ENCODE results near the gene ZNF248.

The ZNF248 gene

GRCh38 chr10:37794305-37794976, 63.0 kb downstream of the ZNF248 start:
- no peak for DNase-seq (ENCODE audit: low spot score)
- no peak overlapping the region for H3K4me3 ChIP-seq
- no peak overlapping the region for H3K27ac ChIP-seq
- no peak for TF ChIP-seq CTCF (IDR thresholded peaks at IDR 0.05)

- no peak overlapping the region for H3K27ac ChIP-seq
- H3K4me3 ChIP-seq, result no peak overlapping the region
- no peak for TF ChIP-seq CTCF (IDR thresholded peaks at IDR 0.05)
- DNase-seq (ENCODE audit: low spot score), result no peak
Measured at GRCh38 chr10:37789590-37789989, 67.8 kb downstream of the ZNF248 start.

- no peak overlapping the region for H3K27ac ChIP-seq
- no peak for TF ChIP-seq CTCF (IDR thresholded peaks at IDR 0.05)
- no peak overlapping the region for H3K4me3 ChIP-seq
- DNase-seq (ENCODE audit: low spot score), result no peak
Measured at GRCh38 chr10:37784678-37785077, 72.7 kb downstream of the ZNF248 start.

- TF ChIP-seq CTCF (IDR thresholded peaks at IDR 0.05), result no peak
- no peak overlapping the region for H3K4me3 ChIP-seq
- no peak for DNase-seq (ENCODE audit: low spot score)
- no peak overlapping the region for H3K27ac ChIP-seq
Measured at GRCh38 chr10:37780536-37780935, 76.9 kb downstream of the ZNF248 start.

- TF ChIP-seq CTCF (IDR thresholded peaks at IDR 0.05), result no peak
- Histone ChIP-seq H3K27ac (no peak overlapping the region), H3K4me3 (no peak overlapping the region)
- DNase-seq (ENCODE audit: low spot score), result no peak
Measured at GRCh38 chr10:37777056-37777455, 80.4 kb downstream of the ZNF248 start.

GRCh38 chr10:37775612-37776011, 81.8 kb downstream of the ZNF248 start:
- no peak overlapping the region for H3K27ac ChIP-seq
- no peak overlapping the region for H3K4me3 ChIP-seq
- TF ChIP-seq CTCF (IDR thresholded peaks at IDR 0.05), result no peak
- no peak for DNase-seq (ENCODE audit: low spot score)

- Histone ChIP-seq H3K27ac (no peak overlapping the region), H3K4me3 (no peak overlapping the region)
- no peak for TF ChIP-seq CTCF (IDR thresholded peaks at IDR 0.05)
- no peak for DNase-seq (ENCODE audit: low spot score)
Measured at GRCh38 chr10:37774351-37774750, 83.1 kb downstream of the ZNF248 start.
